GM23248 (cell line): Measurements from ENCODE around the gene GJC2.

ENCODE experiments used
- EZH2 ChIP-seq: fragments of 200-600 bp; sonication (generic); IDR thresholded peaks from 2 replicates; pipeline ENCODE4 v1.6.1; 2018; ENCODE audit warnings: antibody characterized with exemption, mild to moderate bottlenecking; ENCODE audit not compliant: insufficient read depth, poor library complexity, severe bottlenecking
- EZH2phosphoT487 ChIP-seq: fragments of 200-600 bp; sonication (generic); IDR thresholded peaks from 2 replicates; pipeline ENCODE4 v1.6.1; 2018; ENCODE audit warnings: antibody characterized with exemption, moderate library complexity, mild to moderate bottlenecking, low read depth; ENCODE audit not compliant: insufficient read depth

DNA sequence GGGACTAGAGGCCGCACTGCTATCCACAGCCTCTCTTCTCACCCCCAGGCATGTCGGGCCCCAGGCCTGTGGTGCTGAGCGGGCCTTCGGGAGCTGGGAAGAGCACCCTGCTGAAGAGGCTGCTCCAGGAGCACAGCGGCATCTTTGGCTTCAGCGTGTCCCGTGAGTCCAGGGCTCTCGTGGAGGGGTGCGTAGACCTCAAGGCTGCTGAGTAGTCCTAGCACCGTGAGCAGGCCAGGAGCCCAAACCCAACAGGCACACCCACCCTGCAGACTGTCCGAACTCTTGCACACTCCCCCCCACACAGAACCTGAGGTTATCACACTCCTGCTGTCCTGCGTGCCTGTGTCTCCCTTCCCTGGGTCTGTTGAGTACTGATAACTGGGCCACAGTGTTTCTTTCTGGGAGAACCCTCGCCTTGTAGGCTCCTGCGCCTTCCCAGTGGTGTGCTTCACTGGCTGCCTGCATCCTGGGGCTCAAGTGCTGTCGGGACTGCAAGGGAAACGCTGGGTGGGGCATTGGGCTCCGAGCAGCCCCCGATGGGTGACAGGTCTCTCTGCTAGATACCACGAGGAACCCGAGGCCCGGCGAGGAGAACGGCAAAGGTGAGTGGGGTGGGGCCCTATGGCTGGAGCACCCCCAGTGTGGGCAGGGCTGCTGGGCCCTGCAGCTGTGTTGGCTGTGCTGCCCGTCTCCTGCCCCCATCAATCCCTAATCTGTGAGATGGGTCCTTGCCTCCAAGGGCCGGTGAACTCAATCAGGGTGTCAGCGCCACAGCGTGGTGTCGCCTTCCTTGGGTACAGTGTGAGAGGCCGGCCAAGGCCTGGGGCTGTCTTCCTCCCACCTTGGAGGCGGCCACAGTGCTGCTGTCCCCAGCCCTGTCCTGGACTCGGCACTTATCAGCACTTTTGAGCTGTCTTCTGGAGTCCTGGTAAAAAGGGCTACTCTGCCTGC, 4.0 kb upstream of the GJC2 start:
- TF ChIP-seq EZH2 (no peak), EZH2phosphoT487 (no peak)
